PC-3 (cell line): ENCODE data around the gene RNF41. TPM values are rescaled to one million over a fixed set of nuclear protein-coding genes. Genes with fewer than 3 reads are reported as not detected.

ENCODE experiments used
- ATAC-seq: fragments of 200-7000 bp; cut with Tn5 transposase; 2 replicates; pipeline ENCODE4 v1.9.1; 2020; ENCODE audit warnings: mild to moderate bottlenecking, moderate library complexity
- BruUV-seq: library from RNA; stranded (reverse); fragments of 400-500 nt; replicated peaks from 2 replicates; lab custom pipeline; 2021; lab: Mats Ljungman, UMichigan
- CTCF ChIA-PET: fragments of 300-600 bp; sonication (Branson Sonifier 250); formaldehyde crosslinking; loops from one replicate; lab custom pipeline; 2022; ENCODE audit warnings: antibody characterized with exemption; lab: Charles Lee
- POLR2A ChIA-PET: fragments of 300-600 bp; sonication (Branson Sonifier 250); formaldehyde crosslinking; loops from one replicate; lab custom pipeline; 2022; ENCODE audit warnings: antibody characterized with exemption; ENCODE audit not compliant: unreplicated experiment; lab: Charles Lee
- DNase-seq: peaks from one replicate; pipeline ENCODE4 v3.0.0-alpha.2; 2015
- H2AFZ ChIP-seq: fragments of 300-600 bp; sonication (generic); 2 replicates; pipeline ENCODE4 v1.6.0; 2016; ENCODE audit warnings: antibody characterized with exemption, low read length
- H3F3A ChIP-seq: fragments of 300-600 bp; sonication (generic); one replicate; pipeline ENCODE4 v1.6.0; 2017; ENCODE audit warnings: antibody characterized with exemption, low read length, control low read depth, mild to moderate bottlenecking; ENCODE audit not compliant: unreplicated experiment
- H3K27ac ChIP-seq: fragments of 300-600 bp; sonication (generic); 2 replicates; pipeline ENCODE4 v1.5.1; 2016; ENCODE audit warnings: mild to moderate bottlenecking, low read length
- H3K27me3 ChIP-seq: fragments of 300-600 bp; sonication (generic); 2 replicates; pipeline ENCODE4 v1.6.1; 2016; ENCODE audit warnings: low read length, mixed read lengths
- H3K36me3 ChIP-seq: fragments of 300-600 bp; sonication (generic); 2 replicates; pipeline ENCODE4 v1.6.1; 2016; ENCODE audit warnings: low read depth, mixed run types, low read length, mixed read lengths
- H3K4me1 ChIP-seq: fragments of 300-600 bp; sonication (generic); 2 replicates; pipeline ENCODE4 v1.5.1; 2016; ENCODE audit warnings: low read length; ENCODE audit not compliant: insufficient read depth
- H3K4me2 ChIP-seq: fragments of 300-600 bp; sonication (generic); 2 replicates; pipeline ENCODE4 v1.6.0; 2016; ENCODE audit warnings: low read length
- H3K4me3 ChIP-seq: fragments of 300-600 bp; sonication (generic); 2 replicates; pipeline ENCODE4 v1.5.1; 2016; ENCODE audit warnings: mild to moderate bottlenecking, low read length, mixed read lengths
- H3K79me2 ChIP-seq: fragments of 300-600 bp; sonication (generic); 2 replicates; pipeline ENCODE4 v1.6.1; 2017; ENCODE audit warnings: low read length, mixed read lengths
- H3K9ac ChIP-seq: fragments of 300-600 bp; sonication (generic); 2 replicates; pipeline ENCODE4 v1.6.0; 2016; ENCODE audit warnings: mild to moderate bottlenecking, low read length
- H3K9me2 ChIP-seq: fragments of 300-600 bp; sonication (generic); replicated peaks from 2 replicates; pipeline ENCODE4 v1.6.1; 2016; ENCODE audit warnings: mixed run types, low read length, mixed read lengths
- H3K9me3 ChIP-seq: fragments of 300-600 bp; sonication (generic); 2 replicates; pipeline ENCODE4 v1.6.1; 2016; ENCODE audit warnings: low read length, mixed read lengths
- H4K20me1 ChIP-seq: fragments of 300-600 bp; sonication (generic); 2 replicates; pipeline ENCODE4 v1.6.1; 2016; ENCODE audit warnings: low read length, mixed read lengths
- EZH2 ChIP-seq: fragments of 300-600 bp; sonication (generic); IDR thresholded peaks from one replicate; pipeline ENCODE4 v1.6.1; 2017; ENCODE audit warnings: antibody characterized with exemption, mild to moderate bottlenecking, low read length; ENCODE audit not compliant: unreplicated experiment
- EZH2phosphoT487 ChIP-seq: fragments of 300-600 bp; sonication (generic); IDR thresholded peaks from 2 replicates; pipeline ENCODE4 v1.6.1; 2018; ENCODE audit warnings: mild to moderate bottlenecking, antibody characterized with exemption, low read length, borderline replicate concordance
- intact Hi-C: fragments of 100-400 bp; cut with micrococcal nuclease; formaldehyde crosslinking; loops from 2 replicates; pipeline ENCODE4 v1.9.0; 2023
- total RNA-seq: library from RNA; depleted of rRNA; stranded (reverse); fragments of >200 nt; gene quantifications from 2 replicates; pipeline ENCODE4 v1.2.3, GENCODE V29; 2014
- TF ChIP-seq, protein P1 (sequence below): fragments of 300-600 bp; sonication (generic); conservative IDR thresholded peaks from 2 replicates; pipeline ENCODE4 v1.5.1; 2017; ENCODE audit warnings: antibody characterized with exemption, low read depth, mild to moderate bottlenecking, low read length

The RNF41 gene
- total RNA-seq, 1 experiment from 2014 or later = 52.1 TPM

DNA sequence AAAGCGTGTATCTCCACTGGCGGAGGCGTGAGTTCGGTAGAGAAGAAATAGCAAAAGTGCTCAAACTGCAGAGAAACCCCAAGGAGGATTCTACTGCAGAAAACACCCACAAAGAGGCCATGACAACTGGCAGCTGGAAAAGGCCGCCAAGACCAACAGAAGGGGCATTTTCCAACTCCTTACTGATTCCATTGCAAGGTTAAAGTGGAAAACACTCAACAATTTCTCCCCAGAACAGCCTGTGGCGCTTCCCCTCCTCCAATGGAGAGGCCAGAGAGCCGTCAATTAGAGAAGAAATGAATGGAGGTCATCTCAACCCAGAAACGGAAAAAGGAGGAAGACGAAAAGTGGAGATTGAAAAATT, 37.1 kb upstream of the RNF41 start:
- DNase-seq (no peak), ATAC-seq (no peak)
- H3K27ac ChIP-seq = 0 out of 2 replicates have a peak overlapping the region, but pooled peaks have one; percentile 1
- BruUV-seq = TSS peak; percentile 80
- H3K79me2 ChIP-seq = peaks cover 31% of the 10 kb centered on the region
- peak overlapping the region; percentile 83 for H3K9ac ChIP-seq
- peak overlapping the region; percentile 77 for H3K4me3 ChIP-seq
- no peaks in the 10 kb centered on the region for H3F3A ChIP-seq
- peaks cover 19% of the 10 kb centered on the region for H3K36me3 ChIP-seq
- no peaks in the 10 kb centered on the region for H3K27me3 ChIP-seq
- ChIA-PET POLR2A (interaction anchor here (0.7 kb wide), 1 partner anchor 40 kb away, joined by 6 read pairs; no protein-coding TSS in a partner anchor), CTCF (interaction anchor here (1.2 kb wide), 1 partner anchor 8 kb away, joined by 11 read pairs; the partner anchor contains the start of gene COQ10A)
- peak overlapping the region; percentile 90 for H3K4me2 ChIP-seq
- H3K9me3 ChIP-seq = no peaks in the 10 kb centered on the region
- intact Hi-C loops = no loop called here
- H3K9me2 ChIP-seq = no peaks in the 10 kb centered on the region
- TF ChIP-seq EZH2 (no peak), EZH2phosphoT487 (no peak)
- TF ChIP-seq, protein P1, sequence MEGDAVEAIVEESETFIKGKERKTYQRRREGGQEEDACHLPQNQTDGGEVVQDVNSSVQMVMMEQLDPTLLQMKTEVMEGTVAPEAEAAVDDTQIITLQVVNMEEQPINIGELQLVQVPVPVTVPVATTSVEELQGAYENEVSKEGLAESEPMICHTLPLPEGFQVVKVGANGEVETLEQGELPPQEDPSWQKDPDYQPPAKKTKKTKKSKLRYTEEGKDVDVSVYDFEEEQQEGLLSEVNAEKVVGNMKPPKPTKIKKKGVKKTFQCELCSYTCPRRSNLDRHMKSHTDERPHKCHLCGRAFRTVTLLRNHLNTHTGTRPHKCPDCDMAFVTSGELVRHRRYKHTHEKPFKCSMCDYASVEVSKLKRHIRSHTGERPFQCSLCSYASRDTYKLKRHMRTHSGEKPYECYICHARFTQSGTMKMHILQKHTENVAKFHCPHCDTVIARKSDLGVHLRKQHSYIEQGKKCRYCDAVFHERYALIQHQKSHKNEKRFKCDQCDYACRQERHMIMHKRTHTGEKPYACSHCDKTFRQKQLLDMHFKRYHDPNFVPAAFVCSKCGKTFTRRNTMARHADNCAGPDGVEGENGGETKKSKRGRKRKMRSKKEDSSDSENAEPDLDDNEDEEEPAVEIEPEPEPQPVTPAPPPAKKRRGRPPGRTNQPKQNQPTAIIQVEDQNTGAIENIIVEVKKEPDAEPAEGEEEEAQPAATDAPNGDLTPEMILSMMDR = no peak
- peaks cover 12% of the 10 kb centered on the region; the same call in 1 of the 2 replicates for H4K20me1 ChIP-seq
- H3K4me1 ChIP-seq = peaks cover 31% of the 10 kb centered on the region
- H2AFZ ChIP-seq = peak overlapping the region; percentile 85

DNA sequence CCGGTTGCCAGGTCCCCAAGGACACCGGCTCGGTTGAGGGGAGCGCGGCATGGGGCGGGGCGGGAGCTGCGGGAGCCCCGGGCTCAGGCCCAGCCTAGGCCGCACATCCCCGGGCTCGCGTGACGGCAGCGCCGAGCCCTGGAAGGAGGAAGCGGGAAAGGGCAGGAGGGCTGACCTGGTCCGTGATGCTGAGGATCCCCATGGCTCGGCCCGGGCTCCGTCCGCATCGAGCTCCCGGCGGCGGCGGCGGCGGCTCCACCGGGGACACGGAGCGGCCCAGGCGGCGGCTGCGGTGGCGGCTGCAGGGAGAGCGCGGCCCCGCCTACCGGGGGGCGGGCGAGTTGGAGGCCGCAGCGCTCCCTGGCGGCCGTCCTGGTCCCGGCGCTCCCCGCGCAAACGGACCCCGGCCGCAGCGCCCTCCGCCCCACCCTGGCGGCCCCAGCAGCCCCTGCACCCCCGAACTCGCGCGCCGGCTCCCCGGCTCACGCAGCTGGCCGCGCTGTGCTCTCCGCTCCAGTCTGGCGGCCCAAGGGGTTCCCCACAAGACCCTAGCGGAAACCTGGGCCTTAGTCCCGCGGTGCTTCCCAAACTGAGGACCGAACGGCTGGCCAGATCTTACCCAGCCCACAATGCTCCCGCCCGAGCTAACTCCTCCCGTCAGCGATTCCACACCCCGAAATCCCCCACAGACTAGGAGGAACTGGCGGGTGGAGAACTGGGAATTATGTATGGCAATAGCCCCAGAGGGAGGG, 36.5 kb upstream of the RNF41 start, which contains the start of gene ANKRD52:
ANKRD52 (minus strand) TSS at position 317 of the 752 bp plus-strand sequence; CDS start at position 202, 115 bp downstream.
- BruUV-seq = no TSS peak
- ChIA-PET POLR2A (interaction anchor here (0.6 to 0.7 kb wide), 2 partner anchors 40 to 263 kb away, joined by 5 to 6 read pairs; partner anchors contain the start of gene RBMS2), CTCF (interaction anchor here (1.0 to 1.2 kb wide), 2 partner anchors 9 to 154 kb away, joined by 4 to 11 read pairs; partner anchors contain the start of gene COQ10A)
- intact Hi-C loops = no loop called here
- Histone ChIP-seq H3K4me1 (peaks cover 31% of the 10 kb centered on the region), H4K20me1 (peaks cover 12% of the 10 kb centered on the region; the same call in 1 of the 2 replicates), H3K36me3 (peaks cover 24% of the 10 kb centered on the region), H3K4me3 (peak within 1 kb of the TSS; percentile 77), H3K27ac (0 out of 2 replicates have a peak within 1 kb of the TSS, but pooled peaks have one; percentile 1), H3F3A (no peaks in the 10 kb centered on the region), H2AFZ (peak within 1 kb of the TSS; percentile 85), H3K79me2 (peaks cover 31% of the 10 kb centered on the region), H3K9ac (peak within 1 kb of the TSS; percentile 83), H3K9me3 (no peaks in the 10 kb centered on the region), H3K4me2 (peak within 1 kb of the TSS; percentile 90), H3K27me3 (no peaks in the 10 kb centered on the region), H3K9me2 (no peaks in the 10 kb centered on the region)
- ATAC-seq = peak; percentile 78
- TF ChIP-seq EZH2 (no peak), EZH2phosphoT487 (no peak)
- TF ChIP-seq, protein P1 = peak; percentile 63
- peak; percentile 75 for DNase-seq
